Calu3 (cell line): ENCODE results near the gene FERMT3. TPM values are rescaled to one million over a fixed set of nuclear protein-coding genes. Genes with fewer than 3 reads are reported as not detected.

Source experiments
- BruUV-seq: library from RNA; stranded (reverse); fragments of 400-500 nt; replicated peaks from 2 replicates; lab custom pipeline; 2021; lab: Mats Ljungman, UMichigan
- CTCF ChIA-PET: fragments of 300-600 bp; sonication (Branson Sonifier 250); formaldehyde crosslinking; loops from one replicate; lab custom pipeline; 2022; ENCODE audit warnings: antibody characterized with exemption; lab: Charles Lee
- DNase-seq: peaks from one replicate; pipeline ENCODE4 v3.0.0; 2022
- H3K27ac Mint-ChIP-seq: one replicate; pipeline ENCODE4 v1.8.0; 2022; ENCODE audit warnings: mixed read lengths; ENCODE audit not compliant: unreplicated experiment
- H3K27me3 Mint-ChIP-seq: one replicate; pipeline ENCODE4 v1.8.0; 2022; ENCODE audit warnings: mixed read lengths; ENCODE audit not compliant: unreplicated experiment
- H3K36me3 Mint-ChIP-seq: one replicate; pipeline ENCODE4 v1.8.0; 2022; ENCODE audit warnings: mild to moderate bottlenecking, moderate library complexity, mixed read lengths; ENCODE audit not compliant: insufficient read depth, unreplicated experiment
- H3K4me1 Mint-ChIP-seq: one replicate; pipeline ENCODE4 v1.8.0; 2022; ENCODE audit warnings: mild to moderate bottlenecking, low read depth, mixed read lengths; ENCODE audit not compliant: unreplicated experiment
- H3K4me3 Mint-ChIP-seq: one replicate; pipeline ENCODE4 v1.8.0; 2022; ENCODE audit warnings: mild to moderate bottlenecking, low read depth, moderate library complexity, mixed read lengths; ENCODE audit not compliant: unreplicated experiment
- H3K9me3 Mint-ChIP-seq: one replicate; pipeline ENCODE4 v1.8.0; 2022; ENCODE audit warnings: low read depth, mixed read lengths; ENCODE audit not compliant: unreplicated experiment
- CTCF ChIP-seq: fragments of 200-600 bp; IDR thresholded peaks from one replicate; pipeline ENCODE4 v1.8.0; 2022; ENCODE audit warnings: antibody characterized with exemption; ENCODE audit not compliant: unreplicated experiment
- intact Hi-C: fragments of 100-400 bp; cut with micrococcal nuclease; formaldehyde crosslinking; loops from one replicate; pipeline ENCODE4 v1.10.0; 2022; ENCODE audit not compliant: unreplicated experiment
- total RNA-seq: library from RNA; stranded (reverse); gene quantifications from 2 replicates; pipeline ENCODE4 v1.2.3, GENCODE V29; 2022

The FERMT3 gene
- total RNA-seq, 1 experiment from 2014 or later, result 16.6 TPM

DNA sequence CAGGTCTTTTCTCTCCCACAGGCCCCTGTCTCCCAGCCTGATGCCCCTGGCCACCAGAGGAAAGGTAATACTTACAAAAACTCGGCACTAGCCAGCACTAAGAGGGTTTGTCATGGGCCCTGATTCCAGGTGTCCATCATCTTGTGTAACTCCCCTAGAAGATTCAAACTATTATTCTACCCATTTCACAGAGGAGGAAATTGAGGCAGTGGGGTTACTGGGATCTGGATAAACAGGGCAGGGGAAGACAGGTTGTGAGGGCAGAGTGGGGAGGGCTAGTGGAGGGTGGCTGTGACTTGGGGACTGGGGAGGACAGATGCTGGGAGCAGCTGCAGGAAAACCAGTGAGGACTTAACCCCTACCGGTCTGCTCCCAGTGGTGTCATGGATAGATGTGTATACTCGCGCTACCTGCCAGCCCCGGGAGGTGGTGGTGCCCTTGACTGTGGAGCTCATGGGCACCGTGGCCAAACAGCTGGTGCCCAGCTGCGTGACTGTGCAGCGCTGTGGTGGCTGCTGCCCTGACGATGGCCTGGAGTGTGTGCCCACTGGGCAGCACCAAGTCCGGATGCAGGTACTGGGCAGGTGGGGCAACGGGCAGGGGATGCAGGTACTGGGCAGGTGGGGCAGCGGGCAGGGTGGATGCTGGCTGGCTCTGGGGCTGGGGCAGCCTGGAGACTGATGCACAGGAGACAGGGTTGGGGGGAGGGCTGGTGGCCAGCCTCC is 29.1 kb downstream of the FERMT3 start:
- no peaks in the 10 kb centered on the region for H3K9me3 Mint-ChIP-seq
- H3K27ac Mint-ChIP-seq, result no peak overlapping the region
- DNase-seq, result no peak
- BruUV-seq, result no TSS peak
- intact Hi-C loops, result loop anchor here (2.0 kb wide), 1 partner anchor 51 kb away; no protein-coding TSS in a partner anchor
- CTCF ChIA-PET, result no interaction called here
- peaks cover 86% of the 10 kb centered on the region for H3K36me3 Mint-ChIP-seq
- peak overlapping the region; percentile 82 for H3K4me3 Mint-ChIP-seq
- peaks cover 25% of the 10 kb centered on the region for H3K4me1 Mint-ChIP-seq
- no peaks in the 10 kb centered on the region for H3K27me3 Mint-ChIP-seq
- no peak for TF ChIP-seq CTCF

- intact Hi-C loops, result loop anchor here (2.0 kb wide), 1 partner anchor 53 kb away; no protein-coding TSS in a partner anchor
- peak overlapping the region; percentile 51 for H3K4me3 Mint-ChIP-seq
- no TSS peak for BruUV-seq
- DNase-seq, result peak; percentile 83
- H3K27me3 Mint-ChIP-seq, result no peaks in the 10 kb centered on the region
- peaks cover 25% of the 10 kb centered on the region for H3K4me1 Mint-ChIP-seq
- no peak for TF ChIP-seq CTCF
- H3K36me3 Mint-ChIP-seq, result peaks cover 89% of the 10 kb centered on the region
- CTCF ChIA-PET, result interaction anchor here (0.6 to 1.6 kb wide), 6 partner anchors 9 to 118 kb away, joined by 3 to 7 read pairs (median 6); partner anchors contain the start of genes NUDT22, PPP1R14B and TRPT1
- H3K9me3 Mint-ChIP-seq, result no peaks in the 10 kb centered on the region
- peak overlapping the region; percentile 88 for H3K27ac Mint-ChIP-seq
Observed at GRCh38 chr11:64237484-64237951, 31.0 kb downstream of the FERMT3 start.

DNA sequence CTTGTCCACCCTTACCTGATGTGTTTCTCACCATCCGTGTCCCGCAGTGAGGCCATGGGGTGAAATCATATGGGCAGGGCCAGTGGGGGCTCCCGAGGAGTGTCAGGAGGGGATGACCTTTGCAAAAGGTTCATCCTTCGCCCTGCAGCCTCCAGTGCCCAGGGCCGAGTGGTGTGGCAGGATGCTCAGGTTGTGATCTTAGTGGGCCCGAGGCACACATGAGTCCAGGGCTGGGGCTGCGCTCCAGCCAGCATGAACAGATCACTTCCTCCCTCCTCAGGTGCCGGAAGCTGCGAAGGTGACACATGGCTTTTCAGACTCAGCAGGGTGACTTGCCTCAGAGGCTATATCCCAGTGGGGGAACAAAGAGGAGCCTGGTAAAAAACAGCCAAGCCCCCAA is 31.6 kb downstream of the FERMT3 start:
- Mint-ChIP-seq H3K4me1 (peaks cover 30% of the 10 kb centered on the region), H3K4me3 (peak overlapping the region; percentile 51), H3K36me3 (peaks cover 89% of the 10 kb centered on the region), H3K27me3 (no peaks in the 10 kb centered on the region), H3K27ac (peak overlapping the region; percentile 88), H3K9me3 (no peaks in the 10 kb centered on the region)
- no TSS peak for BruUV-seq
- intact Hi-C loops, result no loop called here
- CTCF ChIA-PET, result interaction anchor here (0.6 to 1.6 kb wide), 5 partner anchors 12 to 117 kb away, joined by 3 to 6 read pairs (median 5); partner anchors contain the start of genes NUDT22 and TRPT1
- DNase-seq, result no peak
- TF ChIP-seq CTCF, result no peak

DNA sequence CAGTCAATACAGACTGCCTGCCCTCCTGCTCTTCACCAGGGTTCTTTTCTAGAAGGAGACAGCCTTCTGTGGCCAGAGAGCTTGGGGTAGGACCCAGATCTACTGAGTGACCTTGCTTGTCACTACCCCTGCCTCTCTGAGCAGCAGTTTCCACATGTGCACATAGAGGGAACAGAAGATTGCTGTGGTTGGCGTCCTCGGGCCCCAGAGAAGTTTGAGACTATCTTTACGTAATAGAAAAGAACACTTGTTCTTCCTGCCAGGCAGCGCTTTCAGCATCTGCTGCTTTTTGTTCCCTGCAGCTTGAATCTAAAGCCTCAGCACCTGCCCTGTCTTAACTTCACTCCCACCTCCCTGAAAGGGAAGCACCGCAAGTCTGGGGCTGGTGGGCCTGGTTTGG is 32.5 kb downstream of the FERMT3 start:
- H3K4me3 Mint-ChIP-seq, result no peak overlapping the region
- BruUV-seq, result no TSS peak
- CTCF ChIA-PET, result no interaction called here

More for the DNA sequence above, 32.5 kb downstream of the FERMT3 start:
- Mint-ChIP-seq H3K9me3 (no peaks in the 10 kb centered on the region), H3K27ac (no peak overlapping the region), H3K36me3 (peaks cover 90% of the 10 kb centered on the region), H3K4me1 (peaks cover 39% of the 10 kb centered on the region), H3K27me3 (no peaks in the 10 kb centered on the region)
- no peak for DNase-seq
- intact Hi-C loops, result no loop called here
- TF ChIP-seq CTCF, result no peak
